GM12872 (cell line): Measurements from ENCODE around the gene SERPINB5.

Experiments
- CTCF ChIP-seq: IDR thresholded peaks from 3 replicates; pipeline ENCODE4 v1.5.1; 2011; ENCODE audit warnings: low read depth, mild to moderate bottlenecking, low read length, moderate library complexity; ENCODE audit not compliant: insufficient read depth

The SERPINB5 gene

GRCh38 chr18:63545000-63545399, 68.2 kb downstream of the SERPINB5 start:
- no peak for TF ChIP-seq CTCF

GRCh38 chr18:63550068-63550467, 73.3 kb downstream of the SERPINB5 start:
- TF ChIP-seq CTCF = no peak

GRCh38 chr18:63551769-63552168, 75.0 kb downstream of the SERPINB5 start:
- no peak for TF ChIP-seq CTCF

- no peak for TF ChIP-seq CTCF
Measured at GRCh38 chr18:63552581-63552980, 75.8 kb downstream of the SERPINB5 start.

GRCh38 chr18:63553081-63553480, 76.3 kb downstream of the SERPINB5 start:
- no peak for TF ChIP-seq CTCF
